ENCODE results near the gene IL1RAPL1.

- no peak for TF ChIP-seq CTCF (IDR thresholded peaks at IDR 0.05)
- TF ChIP-seq ZFX (IDR thresholded peaks at IDR 0.05; ENCODE audit: borderline replicate concordance), result no peak
Observed at GRCh38 chrX:29962061-29962460, 1374.8 kb downstream of the IL1RAPL1 start.
